HG02938 (cell line): ENCODE measurements around the gene DUS3L.

Experiments
- ATAC-seq: cut with Tn5 transposase; IDR thresholded peaks from one replicate; pipeline ENCODE4 v1.9.1; 2021; ENCODE audit warnings: mild to moderate bottlenecking, moderate library complexity; ENCODE audit not compliant: unreplicated experiment

The DUS3L gene

GRCh38 chr19:5822181-5822844 lies 31.4 kb upstream of the DUS3L start:
- no peak for ATAC-seq

- no peak for ATAC-seq
Measured at GRCh38 chr19:5821521-5822180, 30.7 kb upstream of the DUS3L start.

- ATAC-seq, result no peak
Measured at GRCh38 chr19:5820785-5821184, 29.8 kb upstream of the DUS3L start.

GRCh38 chr19:5818594-5818993 lies 27.6 kb upstream of the DUS3L start:
- ATAC-seq, result no peak

- ATAC-seq, result no peak
Measured at GRCh38 chr19:5817218-5817617, 26.3 kb upstream of the DUS3L start.

GRCh38 chr19:5814852-5815246 lies 23.9 kb upstream of the DUS3L start:
- ATAC-seq, result no peak

- no peak for ATAC-seq
Measured at GRCh38 chr19:5814123-5814851, 23.3 kb upstream of the DUS3L start.

- ATAC-seq, result no peak
Measured at GRCh38 chr19:5811117-5811516, 20.2 kb upstream of the DUS3L start.

- ATAC-seq, result no peak
Measured at GRCh38 chr19:5809469-5809868, 18.5 kb upstream of the DUS3L start.

GRCh38 chr19:5809053-5809452 lies 18.1 kb upstream of the DUS3L start:
- ATAC-seq, result no peak

GRCh38 chr19:5808120-5808816 lies 17.3 kb upstream of the DUS3L start:
- no peak for ATAC-seq

- ATAC-seq, result no peak
Measured at GRCh38 chr19:5806905-5807304, 15.9 kb upstream of the DUS3L start.

- no peak for ATAC-seq
Measured at GRCh38 chr19:5806133-5806489, 15.1 kb upstream of the DUS3L start.

GRCh38 chr19:5805462-5806132 lies 14.6 kb upstream of the DUS3L start:
- no peak for ATAC-seq

GRCh38 chr19:5804516-5805461 lies 13.8 kb upstream of the DUS3L start, which contains the start of gene NRTN:
TSS of gene NRTN (plus strand) at chr19:5805067. CDS start at chr19:5824166, 19,099 bp downstream.
- ATAC-seq, result no peak

- no peak for ATAC-seq
Measured at GRCh38 chr19:5803752-5804515, 13.0 kb upstream of the DUS3L start.

- no peak for ATAC-seq
Measured at GRCh38 chr19:5803441-5803751, 12.4 kb upstream of the DUS3L start.

GRCh38 chr19:5801796-5802619 lies 11.0 kb upstream of the DUS3L start:
- no peak for ATAC-seq
